IPS-18c (cell line): ENCODE measurements around the gene ABCD1.
"Not testable (repeated sequence)": the region's sequence is repeated elsewhere in the genome, so short reads cannot be mapped to it uniquely, and the experiment has no call there.

Experiments
- H3K4me3 ChIP-seq: 2 replicates; pipeline ENCODE4 v1.7.0; 2013; ENCODE audit warnings: low read depth, mild to moderate bottlenecking, low read length, moderate library complexity; ENCODE audit not compliant: insufficient read depth
- H3K9me3 ChIP-seq: one replicate; pipeline ENCODE4 v1.6.1; 2013; ENCODE audit warnings: mild to moderate bottlenecking, low read length, moderate library complexity; ENCODE audit not compliant: control insufficient read depth, insufficient read depth

ABCD1 gene

GRCh38 chrX:153704021-153704526, 20.6 kb upstream of the ABCD1 start:
- peaks cover 11% of the 10 kb centered on the region for H3K9me3 ChIP-seq
- H3K4me3 ChIP-seq = no peak overlapping the region

GRCh38 chrX:153704631-153705402, 19.8 kb upstream of the ABCD1 start:
- peaks cover 11% of the 10 kb centered on the region for H3K9me3 ChIP-seq
- H3K4me3 ChIP-seq = not testable (repeated sequence)

GRCh38 chrX:153705403-153706060, 19.1 kb upstream of the ABCD1 start:
- not testable (repeated sequence) for H3K4me3 ChIP-seq
- H3K9me3 ChIP-seq = peaks cover 11% of the 10 kb centered on the region

- peaks cover 11% of the 10 kb centered on the region for H3K9me3 ChIP-seq
- H3K4me3 ChIP-seq = no peak overlapping the region
These were observed 17.9 kb upstream of the ABCD1 start for GRCh38 chrX:153706799-153707198.

GRCh38 chrX:153707406-153707805, 17.2 kb upstream of the ABCD1 start:
- peaks cover 11% of the 10 kb centered on the region for H3K9me3 ChIP-seq
- H3K4me3 ChIP-seq = no peak overlapping the region

GRCh38 chrX:153708415-153708814, 16.2 kb upstream of the ABCD1 start:
- Histone ChIP-seq H3K4me3 (no peak overlapping the region), H3K9me3 (peaks cover 13% of the 10 kb centered on the region)

GRCh38 chrX:153709726-153710674, 14.7 kb upstream of the ABCD1 start:
- no peak overlapping the region for H3K4me3 ChIP-seq
- peaks cover 11% of the 10 kb centered on the region for H3K9me3 ChIP-seq

GRCh38 chrX:153714256-153714655, 10.4 kb upstream of the ABCD1 start:
- no peak overlapping the region for H3K4me3 ChIP-seq
- H3K9me3 ChIP-seq = peaks cover 13% of the 10 kb centered on the region

- Histone ChIP-seq H3K4me3 (no peak overlapping the region), H3K9me3 (peaks cover 13% of the 10 kb centered on the region)
These were observed 7.2 kb upstream of the ABCD1 start for GRCh38 chrX:153717445-153717844.

GRCh38 chrX:153719238-153719637, 5.4 kb upstream of the ABCD1 start:
- H3K9me3 ChIP-seq = peaks cover 16% of the 10 kb centered on the region
- no peak overlapping the region for H3K4me3 ChIP-seq

- H3K4me3 ChIP-seq = no peak overlapping the region
- peaks cover 16% of the 10 kb centered on the region for H3K9me3 ChIP-seq
These were observed 5.0 kb upstream of the ABCD1 start for GRCh38 chrX:153719701-153720100.

- H3K9me3 ChIP-seq = peaks cover 10% of the 10 kb centered on the region
- peak overlapping the region; percentile 61 for H3K4me3 ChIP-seq
These were observed 1.8 kb upstream of the ABCD1 start for GRCh38 chrX:153722704-153723350.

- H3K9me3 ChIP-seq = peaks cover 12% of the 10 kb centered on the region
- H3K4me3 ChIP-seq = peak overlapping the region; percentile 61
These were observed 1.1 kb upstream of the ABCD1 start for GRCh38 chrX:153723351-153724251.

GRCh38 chrX:153725039-153725831, 579 bp downstream of the ABCD1 start:
- Histone ChIP-seq H3K9me3 (peaks cover 18% of the 10 kb centered on the region), H3K4me3 (no peak overlapping the region)

GRCh38 chrX:153725832-153726285, 1.2 kb downstream of the ABCD1 start:
- H3K4me3 ChIP-seq = no peak overlapping the region
- peaks cover 18% of the 10 kb centered on the region for H3K9me3 ChIP-seq
